ENCODE data around the gene YWHAH. TPM values are rescaled to one million over a fixed set of nuclear protein-coding genes. Genes with fewer than 3 reads are reported as not detected.

YWHAH gene
- total and polyA plus RNA-seq, 9 of the 15 experiments (the other 6 are each of a cell fraction or from before 2014, with no cell fraction given), result 32.0 to 177 (median 114) TPM

DNA sequence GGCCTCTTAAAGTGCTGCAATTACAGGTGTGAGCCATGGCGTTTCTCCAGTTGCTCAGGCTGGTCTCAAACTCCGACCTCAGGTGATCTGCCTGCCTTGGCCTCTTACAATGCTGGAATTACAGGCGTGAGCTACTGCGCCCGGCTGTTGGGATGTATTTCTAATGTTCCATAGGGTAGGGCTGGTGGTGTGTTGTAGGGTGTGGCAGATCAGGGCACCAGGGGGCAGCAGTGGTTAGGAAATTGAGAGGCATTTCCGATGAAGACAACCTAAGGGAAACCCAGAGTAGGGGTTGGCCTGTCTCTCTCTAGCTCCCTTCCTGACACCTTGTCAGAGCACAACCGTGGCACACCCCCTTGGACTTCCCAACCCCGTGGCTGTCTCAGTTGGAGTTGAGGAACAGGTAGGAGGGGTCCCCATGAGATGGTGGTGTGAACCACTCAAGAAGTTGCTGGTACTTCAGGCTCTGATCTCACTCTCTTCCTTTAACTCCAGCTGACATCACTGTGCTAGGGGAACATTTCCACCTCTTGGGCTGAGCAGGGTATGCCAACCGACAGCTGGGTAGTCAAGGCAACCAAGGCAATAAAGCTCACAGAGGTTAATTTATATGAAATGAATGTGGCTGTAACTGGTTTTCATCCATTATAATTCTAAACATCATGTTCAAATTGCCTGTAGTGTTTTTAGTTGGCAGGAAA, 33.0 kb downstream of the YWHAH start (continued):
- TF ChIP-seq DEAF1 (CRISPR knock-in tag; IDR thresholded peaks at IDR 0.05) (peak; percentile 28; the same call in 1 of the 2 replicates), STAT5B (CRISPR knock-in tag; IDR thresholded peaks at IDR 0.05) (no peak), ARID2 (IDR thresholded peaks at IDR 0.05) (0 out of 2 replicates have a peak, but pooled peaks have one; percentile 19)

- BruUV-seq (replicated peaks), result no TSS peak
- H3K9me3 ChIP-seq (replicated peaks; ENCODE audit: control insufficient read depth, insufficient read depth, low read depth, low read length), result no peaks in the 10 kb centered on the region
- POLR2A ChIA-PET, result no interaction called here
- CTCF ChIA-PET (ENCODE audit: low intra/inter-chr PET ratio), result interaction anchor here (1.6 to 2.1 kb wide), 2 partner anchors 103 to 288 kb away, joined by 9 to 11 read pairs; no protein-coding TSS in a partner anchor
- H3K27ac ChIP-seq (ENCODE audit: extremely low read depth, low read depth, low read length), result no peak overlapping the region
- intact Hi-C loops (cut with micrococcal nuclease), result loop anchor here (1.0 to 10.0 kb wide), 4 partner anchors 103 to 413 kb away; no protein-coding TSS in a partner anchor
- WGBS (ENCODE audit: insufficient coverage, low coverage, missing lambda C conversion rate), result 52% methylated on average over 3 of the region's 3 CpGs
- no peak overlapping the region for H2AFZ ChIP-seq (ENCODE audit: low read depth, low read length)
- H3K4me2 ChIP-seq (ENCODE audit: insufficient read depth, low read length), result no peak overlapping the region
- no peak overlapping the region for H3K4me3 ChIP-seq
- in situ Hi-C loops (cut with MboI), result loop anchor here (5.0 kb wide), 2 partner anchors 99 to 289 kb away; no protein-coding TSS in a partner anchor
- H3K27me3 ChIP-seq (ENCODE audit: control insufficient read depth in 2 of 2, insufficient read depth in 2 of 2, low read length in 2 of 2), result no peaks in the 10 kb centered on the region
- no peaks in the 10 kb centered on the region for H4K20me1 ChIP-seq (replicated peaks; ENCODE audit: control insufficient read depth, insufficient read depth, low read length)
- H3K9ac ChIP-seq (ENCODE audit: insufficient read depth in 1 of 2, low read depth in 2 of 2, low read length in 2 of 2), result no peak overlapping the region
- FAIRE-seq (no peak), ATAC-seq (no peak), DNase-seq (ENCODE audit: extremely low read depth in 1 of 4, low spot score in 3 of 4) (no peak)
- H3K79me2 ChIP-seq (ENCODE audit: control insufficient read depth, insufficient read depth, low read length), result no peaks in the 10 kb centered on the region
- H3K36me3 ChIP-seq (ENCODE audit: control insufficient read depth, insufficient read depth, low read length), result no peaks in the 10 kb centered on the region
- no peaks in the 10 kb centered on the region for H3K4me1 ChIP-seq (replicated peaks in 1 of 2; ENCODE audit: control insufficient read depth in 2 of 2, insufficient read depth in 2 of 2, low read length in 2 of 2)
- H3K9me1 ChIP-seq (ENCODE audit: control insufficient read depth, insufficient read depth, low read length), result no peaks in the 10 kb centered on the region
- TF ChIP-seq ZNF311 (CRISPR knock-in tag; IDR thresholded peaks at IDR 0.05) (no peak), ZC3H4 (CRISPR knock-in tag; IDR thresholded peaks at IDR 0.05; ENCODE audit: borderline replicate concordance) (no peak), ZNF224 (CRISPR knock-in tag; IDR thresholded peaks at IDR 0.05) (no peak), FOXM1 (IDR thresholded peaks at IDR 0.05; ENCODE audit: low read depth) (no peak), FOXM1 (CRISPR knock-in tag; IDR thresholded peaks at IDR 0.05; ENCODE audit: low read depth) (no peak), HNRNPK (IDR thresholded peaks at IDR 0.05; ENCODE audit: low read depth, low read length, poor library complexity, severe bottlenecking) (no peak), MCM5 (IDR thresholded peaks at IDR 0.05; ENCODE audit: low read depth) (no peak), NFYB (IDR thresholded peaks at IDR 0.05; ENCODE audit: extremely low read depth, insufficient read length) (no peak)
- TF ChIP-seq, protein P1, sequence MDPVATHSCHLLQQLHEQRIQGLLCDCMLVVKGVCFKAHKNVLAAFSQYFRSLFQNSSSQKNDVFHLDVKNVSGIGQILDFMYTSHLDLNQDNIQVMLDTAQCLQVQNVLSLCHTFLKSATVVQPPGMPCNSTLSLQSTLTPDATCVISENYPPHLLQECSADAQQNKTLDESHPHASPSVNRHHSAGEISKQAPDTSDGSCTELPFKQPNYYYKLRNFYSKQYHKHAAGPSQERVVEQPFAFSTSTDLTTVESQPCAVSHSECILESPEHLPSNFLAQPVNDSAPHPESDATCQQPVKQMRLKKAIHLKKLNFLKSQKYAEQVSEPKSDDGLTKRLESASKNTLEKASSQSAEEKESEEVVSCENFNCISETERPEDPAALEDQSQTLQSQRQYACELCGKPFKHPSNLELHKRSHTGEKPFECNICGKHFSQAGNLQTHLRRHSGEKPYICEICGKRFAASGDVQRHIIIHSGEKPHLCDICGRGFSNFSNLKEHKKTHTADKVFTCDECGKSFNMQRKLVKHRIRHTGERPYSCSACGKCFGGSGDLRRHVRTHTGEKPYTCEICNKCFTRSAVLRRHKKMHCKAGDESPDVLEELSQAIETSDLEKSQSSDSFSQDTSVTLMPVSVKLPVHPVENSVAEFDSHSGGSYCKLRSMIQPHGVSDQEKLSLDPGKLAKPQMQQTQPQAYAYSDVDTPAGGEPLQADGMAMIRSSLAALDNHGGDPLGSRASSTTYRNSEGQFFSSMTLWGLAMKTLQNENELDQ (CRISPR knock-in tag; IDR thresholded peaks at IDR 0.05; ENCODE audit: borderline replicate concordance), result no peak
- TF ChIP-seq, protein P2, sequence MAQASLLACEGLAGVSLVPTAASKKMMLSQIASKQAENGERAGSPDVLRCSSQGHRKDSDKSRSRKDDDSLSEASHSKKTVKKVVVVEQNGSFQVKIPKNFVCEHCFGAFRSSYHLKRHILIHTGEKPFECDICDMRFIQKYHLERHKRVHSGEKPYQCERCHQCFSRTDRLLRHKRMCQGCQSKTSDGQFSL (CRISPR knock-in tag; IDR thresholded peaks at IDR 0.05), result no peak
- TF ChIP-seq, protein P2 (tag; IDR thresholded peaks at IDR 0.05), result no peak
These were observed 33.6 kb downstream of the YWHAH start for GRCh38 chr22:31977939-31978338.
